Activated CD8-positive, alpha-beta T cell treated with anti-CD3 and anti-CD28 coated beads for 36 hours (primary cell): ENCODE measurements around the gene PAX3. TPM values are rescaled to one million over a fixed set of nuclear protein-coding genes. Genes with fewer than 3 reads are reported as not detected.

Experiments used
- ATAC-seq: fragments of 200-7000 bp; cut with Tn5 transposase; one replicate; pipeline ENCODE4 v1.10.0; 2021; ENCODE audit warnings: mild to moderate bottlenecking, moderate library complexity
- CTCF ChIA-PET: fragments of 350-600 bp; sonication (Branson Sonifier 250); formaldehyde crosslinking; loops from one replicate; lab custom pipeline; 2021; ENCODE audit warnings: antibody characterized with exemption; lab: Charles Lee
- POLR2A ChIA-PET: fragments of 350-600 bp; sonication (Branson Sonifier 250); formaldehyde crosslinking; loops from one replicate; lab custom pipeline; 2021; ENCODE audit warnings: antibody characterized with exemption; lab: Charles Lee
- DNase-seq: peaks from one replicate; pipeline ENCODE4 v3.0.0-alpha.2; 2020
- H3K27ac Mint-ChIP-seq: one replicate; pipeline ENCODE4 v1.8.0; 2021; ENCODE audit warnings: mild to moderate bottlenecking, mixed read lengths
- H3K27me3 Mint-ChIP-seq: one replicate; pipeline ENCODE4 v1.8.0; 2021; ENCODE audit warnings: mixed read lengths
- H3K36me3 Mint-ChIP-seq: one replicate; pipeline ENCODE4 v1.8.0; 2021; ENCODE audit warnings: low read depth, mixed read lengths
- H3K4me1 Mint-ChIP-seq: one replicate; pipeline ENCODE4 v1.8.0; 2021; ENCODE audit warnings: low read depth, mixed read lengths
- H3K4me3 Mint-ChIP-seq: one replicate; pipeline ENCODE4 v1.8.0; 2021; ENCODE audit warnings: mild to moderate bottlenecking, moderate library complexity, mixed read lengths
- H3K9me3 Mint-ChIP-seq: one replicate; pipeline ENCODE4 v1.8.0; 2021; ENCODE audit warnings: mixed read lengths
- CTCF ChIP-seq: fragments of 200-600 bp; IDR thresholded peaks from one replicate; pipeline ENCODE4 v1.8.0; 2022; ENCODE audit warnings: antibody characterized with exemption, mild to moderate bottlenecking
- intact Hi-C: fragments of 100-400 bp; cut with micrococcal nuclease; formaldehyde crosslinking; loops from one replicate; pipeline ENCODE4 v1.10.0; 2022
- total RNA-seq, 2 experiments: library from RNA; stranded (reverse); gene quantifications; one replicate each; pipeline ENCODE4 v1.2.3, GENCODE V29; 2021

Gene PAX3
- total RNA-seq, 2 experiments from 2014 or later, result not detected

GRCh38 chr2:222307143-222307756 is 8.5 kb upstream of the PAX3 start:
- TF ChIP-seq CTCF, result no peak
- peaks cover 3% of the 10 kb centered on the region for H3K36me3 Mint-ChIP-seq
- POLR2A ChIA-PET, result no interaction called here

GRCh38 chr2:222306393-222307142 is 7.8 kb upstream of the PAX3 start:
- DNase-seq (no peak), ATAC-seq (no peak)
- Mint-ChIP-seq H3K9me3 (no peaks in the 10 kb centered on the region), H3K36me3 (peaks cover 3% of the 10 kb centered on the region), H3K4me3 (peak overlapping the region; percentile 55), H3K27me3 (peaks cover 95% of the 10 kb centered on the region), H3K4me1 (peaks cover 24% of the 10 kb centered on the region), H3K27ac (no peak overlapping the region)
- ChIA-PET POLR2A (no interaction called here), CTCF (no interaction called here)
- no peak for TF ChIP-seq CTCF
- intact Hi-C loops, result loop anchor here (10.0 kb wide), 1 partner anchor 252 kb away; no protein-coding TSS in a partner anchor

More at GRCh38 chr2:222307143-222307756, 8.5 kb upstream of the PAX3 start:
- DNase-seq (no peak), ATAC-seq (no peak)
- Mint-ChIP-seq H3K9me3 (no peaks in the 10 kb centered on the region), H3K4me3 (no peak overlapping the region), H3K27ac (no peak overlapping the region), H3K4me1 (peaks cover 21% of the 10 kb centered on the region), H3K27me3 (peaks cover 93% of the 10 kb centered on the region)
- CTCF ChIA-PET, result interaction anchor here (2.1 kb wide), 1 partner anchor 11 kb away, joined by 9 read pairs; no protein-coding TSS in a partner anchor
- intact Hi-C loops, result loop anchor here (10.0 kb wide), 1 partner anchor 252 kb away; no protein-coding TSS in a partner anchor

GRCh38 chr2:222305516-222306392 is 7.0 kb upstream of the PAX3 start:
- no peak for ATAC-seq
- Mint-ChIP-seq H3K27me3 (peaks cover 92% of the 10 kb centered on the region), H3K9me3 (no peaks in the 10 kb centered on the region), H3K36me3 (peaks cover 3% of the 10 kb centered on the region), H3K27ac (no peak overlapping the region), H3K4me1 (peaks cover 23% of the 10 kb centered on the region), H3K4me3 (peak overlapping the region; percentile 55)
- intact Hi-C loops, result loop anchor here (10.0 kb wide), 1 partner anchor 251 kb away; no protein-coding TSS in a partner anchor
- CTCF ChIA-PET, result no interaction called here
- DNase-seq, result no peak
- TF ChIP-seq CTCF, result no peak
- POLR2A ChIA-PET, result no interaction called here

GRCh38 chr2:222304737-222305515 is 6.1 kb upstream of the PAX3 start:
- H3K36me3 Mint-ChIP-seq, result peaks cover 3% of the 10 kb centered on the region
- no peak overlapping the region for H3K27ac Mint-ChIP-seq
- no peaks in the 10 kb centered on the region for H3K9me3 Mint-ChIP-seq
- ChIA-PET POLR2A (no interaction called here), CTCF (no interaction called here)
- H3K4me1 Mint-ChIP-seq, result peaks cover 23% of the 10 kb centered on the region
- no peak for ATAC-seq
- no peak for TF ChIP-seq CTCF
- intact Hi-C loops, result loop anchor here (10.0 kb wide), 1 partner anchor 250 kb away; no protein-coding TSS in a partner anchor
- peaks cover 92% of the 10 kb centered on the region for H3K27me3 Mint-ChIP-seq
- peak overlapping the region; percentile 55 for H3K4me3 Mint-ChIP-seq
- DNase-seq, result no peak
